Heart left ventricle (tissue), 13 donors: Measurements from ENCODE around the gene MITF.

ENCODE experiments used
- POLR2A ChIP-seq, 2 donors: fragments of 450-650 bp; IDR thresholded peaks; one replicate each; pipeline ENCODE4 v1.6.1; 2017; ENCODE audit warnings: antibody characterized with exemption in 2 of 2, mild to moderate bottlenecking in 2 of 2, moderate library complexity in 2 of 2
- TF ChIP-seq, protein P1 (sequence below), 12 donors: fragments of 200-600 bp; sonication (generic) in 4 of 12; IDR thresholded peaks; one replicate each; pipeline versions ENCODE4 v1.5.0 to v1.8.0; 2018 to 2022; ENCODE audit warnings: antibody characterized with exemption in 12 of 12, mild to moderate bottlenecking in 5 of 12
- donor health status: ischemic (EF 13 %, LVEDD 7.1; RV severe dilation, severe dysfunction).
- donor health status: DM: no; HTN: yes; CAD: no.
- donor health status: DM: no; HTN: no; CAD: no.
- donor health status: ischemic (EF 25% LVEDD 6.9; RV normal size, moderate dysfunction).
- donor health status: ischemic (EF 25% LVEDD 5.7; RV mildly dilated, moderate dysfunction).
- donor health status: ischemic (EF 35%, LVEDD 5.7; RV mildly dilated, moderate dysfunction).
- donor health status: nonischemic (EF 11% LVEDD 7.7; RV severe dilation, severe dysfunction).
- donor health status: DM: yes; HTN: yes; CAD: no.
- donor health status: PGD.
- donor health status: ischemic (EF 29% LVEDD 5.4; RV normal size, mild dysfunction).
- donor health status: nonischemic (EF 23%, LVEDD 6.1; RV moderate dilation, normal function).

GRCh38 chr3:69716119-69716518, 23.1 kb upstream of the MITF start:
- TF ChIP-seq, protein P1, sequence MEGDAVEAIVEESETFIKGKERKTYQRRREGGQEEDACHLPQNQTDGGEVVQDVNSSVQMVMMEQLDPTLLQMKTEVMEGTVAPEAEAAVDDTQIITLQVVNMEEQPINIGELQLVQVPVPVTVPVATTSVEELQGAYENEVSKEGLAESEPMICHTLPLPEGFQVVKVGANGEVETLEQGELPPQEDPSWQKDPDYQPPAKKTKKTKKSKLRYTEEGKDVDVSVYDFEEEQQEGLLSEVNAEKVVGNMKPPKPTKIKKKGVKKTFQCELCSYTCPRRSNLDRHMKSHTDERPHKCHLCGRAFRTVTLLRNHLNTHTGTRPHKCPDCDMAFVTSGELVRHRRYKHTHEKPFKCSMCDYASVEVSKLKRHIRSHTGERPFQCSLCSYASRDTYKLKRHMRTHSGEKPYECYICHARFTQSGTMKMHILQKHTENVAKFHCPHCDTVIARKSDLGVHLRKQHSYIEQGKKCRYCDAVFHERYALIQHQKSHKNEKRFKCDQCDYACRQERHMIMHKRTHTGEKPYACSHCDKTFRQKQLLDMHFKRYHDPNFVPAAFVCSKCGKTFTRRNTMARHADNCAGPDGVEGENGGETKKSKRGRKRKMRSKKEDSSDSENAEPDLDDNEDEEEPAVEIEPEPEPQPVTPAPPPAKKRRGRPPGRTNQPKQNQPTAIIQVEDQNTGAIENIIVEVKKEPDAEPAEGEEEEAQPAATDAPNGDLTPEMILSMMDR (IDR thresholded peaks at IDR 0.05) = no peak
- no peak for TF ChIP-seq POLR2A (IDR thresholded peaks at IDR 0.05)
